ENCODE results near the gene FIBCD1. TPM values are rescaled to one million over a fixed set of nuclear protein-coding genes. Genes with fewer than 3 reads are reported as not detected.

FIBCD1 gene
- total RNA-seq, 2 donors from 2014 or later, result 0.20 to 4.6 TPM

- no peak for TF ChIP-seq CTCF (IDR thresholded peaks at IDR 0.05)
These were observed 60.8 kb downstream of the FIBCD1 start for GRCh38 chr9:130878295-130878694.

GRCh38 chr9:130877300-130877699 lies 61.7 kb downstream of the FIBCD1 start:
- TF ChIP-seq CTCF (IDR thresholded peaks at IDR 0.05), result no peak
- H3K4me1 ChIP-seq, result peaks cover 0 to 25% of the 10 kb centered on the region in 2 donors
- H3K4me3 ChIP-seq, result no peak overlapping the region
- H3K36me3 ChIP-seq, result peaks cover 77% of the 10 kb centered on the region
- no peak for DNase-seq (ENCODE audit: low spot score)
- H3K27me3 ChIP-seq, result no peaks in the 10 kb centered on the region
- H3K27ac ChIP-seq, result no peak overlapping the region
- H3K9me3 ChIP-seq, result no peaks in the 10 kb centered on the region

More at GRCh38 chr9:130878295-130878694, 60.8 kb downstream of the FIBCD1 start:
- DNase-seq (ENCODE audit: low spot score), result no peak
- Histone ChIP-seq H3K4me1 (peaks cover 0 to 15% of the 10 kb centered on the region in 2 donors), H3K36me3 (peaks cover 77% of the 10 kb centered on the region), H3K9me3 (no peaks in the 10 kb centered on the region), H3K4me3 (no peak overlapping the region), H3K27me3 (no peaks in the 10 kb centered on the region), H3K27ac (no peak overlapping the region)

GRCh38 chr9:130874783-130875182 lies 64.3 kb downstream of the FIBCD1 start:
- peak overlapping the region; percentile 73 to 90 for H3K27ac ChIP-seq
- peaks cover 0 to 51% of the 10 kb centered on the region in 2 donors for H3K4me1 ChIP-seq
- TF ChIP-seq CTCF (IDR thresholded peaks at IDR 0.05), result no peak
- no peaks in the 10 kb centered on the region for H3K27me3 ChIP-seq
- no peak for DNase-seq (ENCODE audit: low spot score)
- H3K9me3 ChIP-seq, result no peaks in the 10 kb centered on the region
- no peak overlapping the region for H3K4me3 ChIP-seq
- peaks cover 56% of the 10 kb centered on the region for H3K36me3 ChIP-seq

GRCh38 chr9:130873966-130874365 lies 65.1 kb downstream of the FIBCD1 start:
- Histone ChIP-seq H3K27me3 (no peaks in the 10 kb centered on the region), H3K4me1 (peaks cover 0 to 59% of the 10 kb centered on the region in 2 donors), H3K9me3 (no peaks in the 10 kb centered on the region), H3K36me3 (peaks cover 48% of the 10 kb centered on the region), H3K27ac (peak overlapping the region; percentile 73 to 90), H3K4me3 (no peak overlapping the region)
- DNase-seq (ENCODE audit: low spot score), result no peak
- TF ChIP-seq CTCF (IDR thresholded peaks at IDR 0.05), result no peak

GRCh38 chr9:130872912-130873503 lies 66.0 kb downstream of the FIBCD1 start:
- H3K36me3 ChIP-seq, result peaks cover 39% of the 10 kb centered on the region
- peaks cover 0 to 64% of the 10 kb centered on the region in 2 donors for H3K4me1 ChIP-seq

More at GRCh38 chr9:130872912-130873503, 66.0 kb downstream of the FIBCD1 start:
- Histone ChIP-seq H3K27me3 (no peaks in the 10 kb centered on the region), H3K4me3 (no peak overlapping the region), H3K9me3 (no peaks in the 10 kb centered on the region), H3K27ac (peak overlapping the region; percentile 73 to 90)
- TF ChIP-seq CTCF (IDR thresholded peaks at IDR 0.05), result no peak
- DNase-seq (ENCODE audit: low spot score), result no peak
